ENCODE measurements around the gene PKP3.
"Not testable (repeated sequence)": the region's sequence is repeated elsewhere in the genome, so short reads cannot be mapped to it uniquely, and the experiment has no call there.

The PKP3 gene

DNA sequence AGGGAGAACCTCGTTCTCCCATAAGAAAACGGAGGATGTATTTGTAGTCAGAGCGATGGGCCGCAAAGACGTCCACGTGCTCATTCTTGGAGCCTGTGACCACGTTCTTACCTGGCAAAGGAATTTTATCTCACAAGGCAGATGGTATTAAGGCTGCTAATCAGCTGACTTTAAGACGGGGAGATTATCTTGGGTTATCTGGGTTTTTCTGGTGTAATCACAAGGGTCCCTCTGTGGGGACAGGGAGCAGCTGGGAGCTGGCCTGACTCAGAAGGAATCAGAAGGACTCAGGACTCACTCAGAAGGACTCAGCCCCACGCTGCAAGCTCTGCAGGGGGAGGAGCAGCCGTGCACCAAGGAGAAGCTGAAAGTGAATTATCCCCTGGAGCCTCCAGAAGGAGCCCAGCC, 28.2 kb downstream of the PKP3 start:
- CTCF ChIA-PET, result interaction anchor here (2.3 kb wide), 1 partner anchor 26 kb away, joined by 5 read pairs; no protein-coding TSS in a partner anchor
- no peak for DNase-seq (ENCODE audit: extremely low spot score)
- POLR2A ChIA-PET, result no interaction called here
- TF ChIP-seq, protein P1, sequence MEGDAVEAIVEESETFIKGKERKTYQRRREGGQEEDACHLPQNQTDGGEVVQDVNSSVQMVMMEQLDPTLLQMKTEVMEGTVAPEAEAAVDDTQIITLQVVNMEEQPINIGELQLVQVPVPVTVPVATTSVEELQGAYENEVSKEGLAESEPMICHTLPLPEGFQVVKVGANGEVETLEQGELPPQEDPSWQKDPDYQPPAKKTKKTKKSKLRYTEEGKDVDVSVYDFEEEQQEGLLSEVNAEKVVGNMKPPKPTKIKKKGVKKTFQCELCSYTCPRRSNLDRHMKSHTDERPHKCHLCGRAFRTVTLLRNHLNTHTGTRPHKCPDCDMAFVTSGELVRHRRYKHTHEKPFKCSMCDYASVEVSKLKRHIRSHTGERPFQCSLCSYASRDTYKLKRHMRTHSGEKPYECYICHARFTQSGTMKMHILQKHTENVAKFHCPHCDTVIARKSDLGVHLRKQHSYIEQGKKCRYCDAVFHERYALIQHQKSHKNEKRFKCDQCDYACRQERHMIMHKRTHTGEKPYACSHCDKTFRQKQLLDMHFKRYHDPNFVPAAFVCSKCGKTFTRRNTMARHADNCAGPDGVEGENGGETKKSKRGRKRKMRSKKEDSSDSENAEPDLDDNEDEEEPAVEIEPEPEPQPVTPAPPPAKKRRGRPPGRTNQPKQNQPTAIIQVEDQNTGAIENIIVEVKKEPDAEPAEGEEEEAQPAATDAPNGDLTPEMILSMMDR (IDR thresholded peaks at IDR 0.05; ENCODE audit: control extremely low read depth, extremely low read depth, low read depth, missing control alignments), result no peak

DNA sequence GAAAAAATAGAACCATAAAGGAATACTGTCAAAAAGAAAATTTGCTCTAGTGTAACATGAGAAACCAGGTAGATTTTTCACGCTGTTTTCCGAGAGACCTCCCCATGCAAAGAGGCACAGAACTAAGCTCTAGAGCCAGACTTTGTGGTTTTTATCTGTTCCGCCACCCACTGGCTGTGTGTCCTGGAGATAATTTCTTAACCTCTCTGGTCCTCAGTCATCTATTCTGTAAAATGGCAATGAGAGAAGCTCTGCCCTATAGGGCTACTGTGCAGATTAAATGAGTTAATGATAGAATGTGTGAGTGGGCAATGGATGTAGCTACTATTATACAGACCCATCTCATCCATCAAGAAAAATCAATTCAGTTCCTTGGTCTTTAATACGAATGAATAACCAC, 30.2 kb downstream of the PKP3 start:
- TF ChIP-seq, protein P1 (IDR thresholded peaks at IDR 0.05; ENCODE audit: control extremely low read depth, extremely low read depth, low read depth, missing control alignments), result no peak
- CTCF ChIA-PET, result interaction anchor here (0.9 kb wide), 1 partner anchor 24 kb away, joined by 4 read pairs; no protein-coding TSS in a partner anchor
- no peak for DNase-seq (ENCODE audit: extremely low spot score)
- POLR2A ChIA-PET, result no interaction called here

DNA sequence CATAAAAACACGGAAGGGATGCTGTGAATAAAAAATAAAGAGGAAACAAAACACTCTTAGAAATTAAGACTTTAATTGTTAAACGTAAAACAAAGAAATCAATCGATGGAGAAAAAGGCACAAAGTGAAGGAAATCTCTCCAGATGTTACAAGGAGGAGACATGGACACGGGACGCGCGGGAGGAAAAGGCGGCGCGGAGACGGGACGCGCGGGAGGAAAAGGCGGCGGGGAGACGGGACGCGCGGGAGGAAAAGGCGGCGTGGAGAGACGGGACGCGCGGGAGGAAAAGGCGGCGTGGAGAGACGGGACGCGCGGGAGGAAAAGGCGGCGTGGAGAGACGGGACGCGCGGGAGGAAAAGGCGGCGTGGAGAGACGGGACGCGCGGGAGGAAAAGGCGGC, 30.8 kb downstream of the PKP3 start:
- POLR2A ChIA-PET; DNase-seq (ENCODE audit: extremely low spot score): not testable (repeated sequence)
- CTCF ChIA-PET, result interaction anchor here (0.9 kb wide), 1 partner anchor 23 kb away, joined by 4 read pairs; no protein-coding TSS in a partner anchor

DNA sequence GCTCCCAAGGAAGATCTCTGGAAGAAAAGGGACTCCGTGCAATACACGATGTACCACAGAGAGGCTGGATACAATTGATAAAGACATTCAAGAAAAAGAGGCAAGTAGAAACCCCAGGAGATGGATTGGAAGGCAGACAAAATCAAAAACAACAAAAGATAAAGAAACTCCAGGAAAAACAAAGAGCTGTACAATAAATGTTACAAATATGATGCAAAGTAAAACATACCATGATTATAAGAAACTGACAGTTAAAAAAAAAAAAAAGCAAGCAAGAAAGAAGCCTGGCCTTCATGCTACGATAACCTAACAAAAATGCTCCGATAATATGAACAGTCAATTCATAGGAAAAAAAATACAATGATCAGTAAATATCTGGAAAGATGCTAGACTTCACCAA, 31.3 kb downstream of the PKP3 start:
- TF ChIP-seq, protein P1 (IDR thresholded peaks at IDR 0.05; ENCODE audit: control extremely low read depth, extremely low read depth, low read depth, missing control alignments), result no peak
- CTCF ChIA-PET, result interaction anchor here (2.1 to 2.2 kb wide), 2 partner anchors 23 to 24 kb away, joined by 4 to 7 read pairs; no protein-coding TSS in a partner anchor
- POLR2A ChIA-PET, result no interaction called here
- no peak for DNase-seq (ENCODE audit: extremely low spot score)

DNA sequence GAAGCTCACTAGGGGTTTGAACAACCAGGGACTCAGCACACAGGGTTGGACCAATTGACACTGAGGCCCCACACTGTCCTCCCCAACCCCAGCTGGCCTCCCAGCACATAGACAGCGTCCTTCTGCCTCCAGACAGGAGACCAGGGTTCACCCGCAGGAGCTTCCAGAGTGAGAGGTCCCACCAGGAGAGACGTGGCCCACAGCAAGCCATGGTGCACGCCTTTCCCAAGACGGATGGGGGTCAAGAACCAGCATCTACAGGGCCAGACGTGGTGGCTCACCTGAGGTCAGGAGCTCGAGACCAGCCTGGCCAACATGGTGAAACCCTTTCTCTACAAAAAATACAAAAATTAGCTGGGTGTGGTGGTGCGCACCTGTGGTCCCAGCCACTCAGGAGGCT, 32.8 kb downstream of the PKP3 start:
- no peak for DNase-seq (ENCODE audit: extremely low spot score)
- ChIA-PET POLR2A (no interaction called here), CTCF (interaction anchor here (0.9 to 2.2 kb wide), 5 partner anchors 18 to 92 kb away, joined by 3 to 7 read pairs (median 4); no protein-coding TSS in a partner anchor)
- TF ChIP-seq, protein P1 (IDR thresholded peaks at IDR 0.05; ENCODE audit: control extremely low read depth, extremely low read depth, low read depth, missing control alignments), result no peak

DNA sequence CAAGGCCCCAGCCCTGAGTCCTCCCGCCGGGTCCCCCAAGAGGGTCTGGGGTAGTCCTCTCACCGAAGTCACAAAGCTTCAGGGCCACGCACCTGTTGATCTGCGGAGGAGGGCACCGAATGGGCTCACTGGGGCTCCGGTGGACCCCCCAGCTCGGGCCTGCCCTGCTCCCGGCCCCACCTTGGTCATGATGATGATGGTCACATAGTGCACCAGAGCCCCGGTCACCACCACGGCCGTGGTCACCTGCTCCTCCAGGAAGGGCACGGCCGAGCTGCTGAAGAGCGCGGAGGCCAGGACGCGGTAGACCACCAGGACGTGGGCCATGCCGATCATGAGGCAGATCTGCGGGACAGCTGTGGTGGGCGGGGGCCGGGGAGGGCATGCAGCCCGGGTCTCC, 34.3 kb downstream of the PKP3 start:
- ChIA-PET CTCF (no interaction called here), POLR2A (no interaction called here)

DNA sequence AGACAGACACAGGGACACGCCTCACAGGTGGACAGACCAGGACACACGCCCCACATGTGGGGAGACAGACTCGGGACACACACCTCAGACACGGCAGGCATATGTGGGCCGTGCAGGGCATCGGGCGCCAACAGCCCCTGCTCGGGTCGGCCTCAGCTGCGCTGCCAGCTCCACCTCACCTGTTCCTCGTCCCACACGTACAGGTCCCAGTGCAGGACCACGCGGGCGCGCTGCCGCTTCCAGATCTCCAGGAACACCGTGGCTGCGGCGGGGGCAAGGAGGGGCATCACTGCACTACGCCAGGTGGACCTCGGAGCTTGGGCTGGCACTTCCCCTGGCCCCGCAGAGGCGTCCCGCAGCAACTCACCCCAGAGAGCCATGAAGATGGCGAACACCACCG, 35.4 kb downstream of the PKP3 start:
- ChIA-PET POLR2A (no interaction called here), CTCF (no interaction called here)
- DNase-seq (ENCODE audit: extremely low spot score), result no peak
- TF ChIP-seq, protein P1 (IDR thresholded peaks at IDR 0.05; ENCODE audit: control extremely low read depth, extremely low read depth, low read depth, missing control alignments), result no peak

More for the DNA sequence above, 34.3 kb downstream of the PKP3 start:
- TF ChIP-seq, protein P1 (IDR thresholded peaks at IDR 0.05; ENCODE audit: control extremely low read depth, extremely low read depth, low read depth, missing control alignments), result no peak
- no peak for DNase-seq (ENCODE audit: extremely low spot score)

Measured in GM10248 (cell line).